ENCODE measurements around the gene SLC2A13. TPM values are rescaled to one million over a fixed set of nuclear protein-coding genes. Genes with fewer than 3 reads are reported as not detected.

Gene SLC2A13
- total RNA-seq (2022; extraction: Qiagen RNA extraction) = 2.5 to 3.6 TPM (median 3.0 TPM) in 5 replicates

DNA sequence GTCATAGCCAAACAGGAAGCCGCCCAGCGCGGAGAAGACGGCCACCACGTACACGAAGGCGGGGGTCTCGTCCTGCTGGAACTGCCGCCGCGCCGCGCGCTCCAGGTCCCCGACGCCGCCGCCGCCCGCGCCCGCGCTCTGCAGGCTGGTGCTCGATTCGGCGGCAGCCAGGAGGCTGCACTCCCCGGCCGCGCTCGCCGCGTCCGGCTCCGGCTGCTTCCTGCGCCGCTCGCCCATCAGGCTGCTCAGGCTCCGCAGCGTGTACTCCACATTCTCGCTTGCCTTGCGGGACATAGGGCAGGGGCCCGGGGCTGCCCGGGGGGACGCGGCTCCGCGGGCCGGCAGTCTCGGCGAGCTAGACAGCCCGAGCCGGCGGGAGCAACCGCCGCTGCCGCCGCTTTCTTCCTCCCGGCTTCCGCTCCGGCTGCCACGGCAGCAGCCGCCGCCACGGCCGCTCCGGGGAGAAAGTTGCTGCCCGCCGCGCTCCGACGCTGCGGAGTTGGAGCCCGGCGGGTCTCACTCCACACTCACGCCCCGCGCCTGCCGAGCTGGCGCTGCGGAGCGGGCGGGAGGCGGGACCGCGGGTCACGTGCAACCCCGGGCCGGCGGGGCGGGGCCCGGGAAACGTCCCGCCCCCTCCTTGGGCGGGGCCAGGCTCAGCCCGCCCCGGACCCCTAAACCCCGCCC lies at the start of gene SLC2A13:
TSS of gene SLC2A13 (minus strand) at position 567 of the 687 bp plus-strand sequence. CDS start at position 294, 273 bp downstream.

Other genes with a start within 250 kb of the SLC2A13 start
- gene LRRK2, start 118.9 kb upstream of the SLC2A13 start, total RNA-seq (2022; extraction: Qiagen RNA extraction) = 1.2 to 2.1 TPM (median 1.6 TPM) in 5 replicates